K562 (cell line): Measurements from ENCODE around the gene GPR35. TPM values are rescaled to one million over a fixed set of nuclear protein-coding genes. Genes with fewer than 3 reads are reported as not detected.
A peak's percentile ranks its signal among the peaks of the same experiment; 100 is the strongest.

Source experiments
- BHLHE40 ChIP-seq: IDR thresholded peaks from 2 replicates; pipeline ENCODE4 v1.6.1; 2011; ENCODE audit warnings: low read length, improper control_type of control experiment
- CREM ChIP-seq: IDR thresholded peaks from 2 replicates; pipeline ENCODE4 v1.6.1; 2014; ENCODE audit warnings: antibody characterized with exemption, low read depth
- HEY1 ChIP-seq: fragments of 250-450 bp; sonication (Bioruptor Pico); IDR thresholded peaks from 2 replicates; pipeline ENCODE4 v1.5.0; 2020; ENCODE audit warnings: mild to moderate bottlenecking, moderate library complexity, borderline replicate concordance
- MXI1 ChIP-seq: IDR thresholded peaks from 2 replicates; pipeline ENCODE4 v1.6.1; 2011; ENCODE audit warnings: low read depth, mild to moderate bottlenecking, improper control_type of control experiment, low read length
- NFRKB ChIP-seq: fragments of 450-650 bp; IDR thresholded peaks from 2 replicates; pipeline ENCODE4 v1.6.1; 2016; ENCODE audit warnings: low read depth
- NFYB ChIP-seq: IDR thresholded peaks from 2 replicates; pipeline ENCODE4 v1.6.1; 2011; ENCODE audit warnings: mild to moderate bottlenecking, moderate library complexity; ENCODE audit not compliant: insufficient read length; ENCODE audit errors: extremely low read depth
- PHF20 ChIP-seq: fragments of 450-650 bp; IDR thresholded peaks from 2 replicates; pipeline ENCODE4 v1.6.1; 2018; ENCODE audit not compliant: partially characterized antibody
- PHF8 ChIP-seq: fragments of 200-600 bp; sonication (generic); IDR thresholded peaks from 2 replicates; pipeline ENCODE4 v1.6.1; 2012; ENCODE audit warnings: mixed run types, mild to moderate bottlenecking, inconsistent platforms, low read length, moderate library complexity, borderline replicate concordance
- POU5F1 ChIP-seq: fragments of 150-350 bp; IDR thresholded peaks from 2 replicates; pipeline ENCODE4 v1.6.1; 2014; ENCODE audit warnings: borderline replicate concordance, low read length, low read depth, mild to moderate bottlenecking; ENCODE audit not compliant: partially characterized antibody
- PPARD ChIP-seq: fragments of 250-450 bp; sonication (Bioruptor Pico); IDR thresholded peaks from 2 replicates; pipeline ENCODE4 v1.8.0; 2022; ENCODE audit warnings: inconsistent platforms, mild to moderate bottlenecking, moderate library complexity
- RBFOX2 ChIP-seq: fragments of 200-400 bp; formaldehyde crosslinking; IDR thresholded peaks from 2 replicates; pipeline ENCODE4 v1.6.1; 2017; ENCODE audit warnings: low read depth, mild to moderate bottlenecking, low read length, moderate library complexity
- RBM25 ChIP-seq: fragments of 200-400 bp; formaldehyde crosslinking; IDR thresholded peaks from 2 replicates; pipeline ENCODE4 v1.6.1; 2018; ENCODE audit warnings: low read length, low read depth, moderate library complexity; ENCODE audit not compliant: severe bottlenecking
- RCOR1 ChIP-seq, 2 experiments: IDR thresholded peaks; 2 replicates each; pipeline ENCODE4 v1.6.1; 2012; ENCODE audit warnings: low read depth in 2 of 2, low read length in 2 of 2, borderline replicate concordance in 1 of 2, improper control_type of control experiment in 1 of 2
- SMC3 ChIP-seq: conservative IDR thresholded peaks from 2 replicates; pipeline ENCODE4 v1.6.1; 2011; ENCODE audit warnings: low read depth, low read length, improper control_type of control experiment; ENCODE audit not compliant: insufficient read depth
- SRSF9 ChIP-seq: fragments of 200-400 bp; formaldehyde crosslinking; IDR thresholded peaks from 2 replicates; pipeline ENCODE4 v1.6.1; 2017; ENCODE audit warnings: low read depth, low read length, borderline replicate concordance
- TAL1 ChIP-seq: fragments of 450-650 bp; IDR thresholded peaks from 2 replicates; pipeline ENCODE4 v1.6.1; 2016; ENCODE audit warnings: mild to moderate bottlenecking
- TOE1 ChIP-seq, 2 experiments: fragments of 450-650 bp in 1 of 2; sonication (generic) in 1 of 2; formaldehyde crosslinking in 1 of 2; IDR thresholded peaks; 2 replicates each; pipeline versions ENCODE4 v1.7.1 to v1.8.0; 2016 to 2022; ENCODE audit warnings: borderline replicate concordance in 2 of 2, mild to moderate bottlenecking in 2 of 2, antibody characterized with exemption in 1 of 2, inconsistent platforms in 1 of 2, low read depth in 1 of 2, missing genetic modification reagents in 1 of 2, moderate library complexity in 1 of 2
- ZFP36 ChIP-seq: fragments of 150-350 bp; IDR thresholded peaks from 2 replicates; pipeline ENCODE4 v1.6.1; 2018; ENCODE audit warnings: low read length, low read depth; ENCODE audit not compliant: partially characterized antibody
- ZFX ChIP-seq: sonication (generic); formaldehyde crosslinking; IDR thresholded peaks from 2 replicates; pipeline ENCODE4 v1.8.0; 2022; ENCODE audit warnings: mild to moderate bottlenecking, missing genetic modification reagents, moderate library complexity
- ZKSCAN3 ChIP-seq: fragments of 250-450 bp; sonication (Bioruptor Pico); IDR thresholded peaks from 2 replicates; pipeline ENCODE4 v1.4.0; 2020
- ZNF384 ChIP-seq: IDR thresholded peaks from 2 replicates; pipeline ENCODE4 v1.6.1; 2012; ENCODE audit warnings: low read depth, low read length, improper control_type of control experiment
- ZNF764 ChIP-seq: fragments of 250-450 bp; sonication (Bioruptor Pico); IDR thresholded peaks from 2 replicates; pipeline ENCODE4 v1.4.0; 2020; ENCODE audit warnings: low read depth, mild to moderate bottlenecking, moderate library complexity
- polyA plus RNA-seq, 8 experiments: library from polyadenylated mRNA; depleted of rRNA in 4 of 8; stranded (reverse) in 5 of 8; unstranded in 3 of 8; fragments of >200 nt; fragmentation: Nextera tagmentation in 2 of 8; fragmentation: Illumina TruSeq in 1 of 8; extraction: Ambion mirVana in 2 of 8; extraction: Trizol in 1 of 8; gene quantifications; 2 replicates each; pipeline versions ENCODE4 v1.2.1 to v1.2.3, GENCODE V29; 2011 to 2014; ENCODE audit warnings: inconsistent platforms in 1 of 8, missing spikeins in 1 of 8
- total RNA-seq, 7 experiments: library from RNA; depleted of rRNA in 6 of 7; stranded (reverse); fragments of >200 nt in 6 of 7; fragmentation: Illumina TruSeq in 2 of 7; extraction: Trizol in 2 of 7; gene quantifications; 2 replicates each; pipeline versions ENCODE4 v1.2.1 to v1.2.3, GENCODE V29; 2011 to 2021; ENCODE audit warnings: low replicate concordance in 1 of 7
- TF ChIP-seq, protein P1 (sequence below): fragments of 250-450 bp; sonication (Bioruptor Pico); IDR thresholded peaks from 2 replicates; pipeline ENCODE4 v1.8.0; 2022; ENCODE audit warnings: moderate library complexity, mild to moderate bottlenecking, inconsistent platforms
- TF ChIP-seq, protein P2 (sequence below): fragments of 450-650 bp; IDR thresholded peaks from 2 replicates; pipeline ENCODE4 v1.6.1; 2014; ENCODE audit warnings: low read depth, mild to moderate bottlenecking, moderate library complexity, borderline replicate concordance
- TF ChIP-seq, protein P3 (sequence below): fragments of 450-650 bp; IDR thresholded peaks from 2 replicates; pipeline ENCODE4 v1.6.1; 2016; ENCODE audit warnings: low read depth, mild to moderate bottlenecking, moderate library complexity

The GPR35 gene
- total and polyA plus RNA-seq, 9 of the 15 experiments (the other 6 are each of a cell fraction or from before 2014, with no cell fraction given), result 0.04 to 0.50 (median 0.29) TPM; not detected in 3

DNA sequence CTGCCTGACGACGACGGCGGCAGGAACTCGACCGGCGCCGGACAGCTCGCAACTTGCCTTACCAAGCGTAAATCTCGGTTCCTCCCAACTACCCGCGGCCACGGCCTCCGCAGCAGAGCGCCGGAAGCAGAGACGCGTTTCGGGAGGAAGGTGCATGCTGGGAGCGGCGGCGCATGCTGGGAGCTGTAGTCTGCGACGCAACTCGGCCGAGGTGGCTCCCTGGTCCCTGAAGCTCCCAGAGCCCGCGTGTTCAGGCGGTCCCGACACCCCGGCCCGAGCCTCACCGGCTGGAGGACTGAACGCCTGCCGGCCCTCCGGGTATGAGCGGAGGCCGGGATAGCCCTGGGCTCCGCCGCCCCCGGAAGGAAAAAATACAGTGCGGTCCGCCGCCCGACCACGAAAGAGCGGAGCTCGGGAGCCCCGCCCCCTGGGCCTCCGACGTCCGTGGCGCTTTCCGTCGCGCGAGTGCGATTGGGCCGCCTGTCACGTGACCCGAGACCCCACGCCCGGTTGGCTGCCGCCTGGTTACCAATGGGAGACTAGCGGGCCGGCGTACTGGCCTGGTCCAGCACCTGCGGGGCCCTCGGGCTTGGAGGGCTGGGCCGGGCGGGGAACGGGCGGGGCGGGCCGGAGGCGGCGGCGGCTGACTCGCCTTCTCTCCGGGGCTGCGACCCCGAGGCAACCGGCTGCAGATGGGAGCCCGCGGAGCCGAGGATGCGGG is 38.9 kb upstream of the GPR35 start, which contains the start of gene CAPN10 (continued):
- TF ChIP-seq HEY1 (CRISPR knock-in tag) (no peak), TAL1 (no peak), ZNF764 (no peak), ZKSCAN3 (CRISPR knock-in tag) (no peak), SRSF9 (no peak), ZNF384 (no peak), NFYB (peak; percentile 58), RBM25 (no peak), MXI1 (no peak), PHF20 (no peak), PPARD (no peak), CREM (peak; percentile 92), POU5F1 (no peak), PHF8 (peak; percentile 87; the same call in 1 of the 2 replicates), TOE1 (IDR thresholded peaks at IDR 0.05; ENCODE audit: borderline replicate concordance) (peak; percentile 99), TOE1 (CRISPR knock-in tag; IDR thresholded peaks at IDR 0.05; ENCODE audit: borderline replicate concordance, low read depth) (no peak), RBFOX2 (peak; percentile 89), ZFX (CRISPR knock-in tag) (peak; percentile 83), SMC3 (no peak), NFRKB (no peak), ZFP36 (no peak), BHLHE40 (peak; percentile 32), RCOR1 (IDR thresholded peaks at IDR 0.05; ENCODE audit: borderline replicate concordance in 1 of 2, low read depth in 2 of 2, low read length in 2 of 2) (peak in 1 of 2 experiments; percentile 64; a peak in 2 of 4 replicates)
- TF ChIP-seq, protein P1, sequence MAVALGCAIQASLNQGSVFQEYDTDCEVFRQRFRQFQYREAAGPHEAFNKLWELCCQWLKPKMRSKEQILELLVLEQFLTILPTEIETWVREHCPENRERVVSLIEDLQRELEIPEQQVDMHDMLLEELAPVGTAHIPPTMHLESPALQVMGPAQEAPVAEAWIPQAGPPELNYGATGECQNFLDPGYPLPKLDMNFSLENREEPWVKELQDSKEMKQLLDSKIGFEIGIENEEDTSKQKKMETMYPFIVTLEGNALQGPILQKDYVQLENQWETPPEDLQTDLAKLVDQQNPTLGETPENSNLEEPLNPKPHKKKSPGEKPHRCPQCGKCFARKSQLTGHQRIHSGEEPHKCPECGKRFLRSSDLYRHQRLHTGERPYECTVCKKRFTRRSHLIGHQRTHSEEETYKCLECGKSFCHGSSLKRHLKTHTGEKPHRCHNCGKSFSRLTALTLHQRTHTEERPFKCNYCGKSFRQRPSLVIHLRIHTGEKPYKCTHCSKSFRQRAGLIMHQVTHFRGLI (CRISPR knock-in tag), result no peak
- TF ChIP-seq, protein P2, sequence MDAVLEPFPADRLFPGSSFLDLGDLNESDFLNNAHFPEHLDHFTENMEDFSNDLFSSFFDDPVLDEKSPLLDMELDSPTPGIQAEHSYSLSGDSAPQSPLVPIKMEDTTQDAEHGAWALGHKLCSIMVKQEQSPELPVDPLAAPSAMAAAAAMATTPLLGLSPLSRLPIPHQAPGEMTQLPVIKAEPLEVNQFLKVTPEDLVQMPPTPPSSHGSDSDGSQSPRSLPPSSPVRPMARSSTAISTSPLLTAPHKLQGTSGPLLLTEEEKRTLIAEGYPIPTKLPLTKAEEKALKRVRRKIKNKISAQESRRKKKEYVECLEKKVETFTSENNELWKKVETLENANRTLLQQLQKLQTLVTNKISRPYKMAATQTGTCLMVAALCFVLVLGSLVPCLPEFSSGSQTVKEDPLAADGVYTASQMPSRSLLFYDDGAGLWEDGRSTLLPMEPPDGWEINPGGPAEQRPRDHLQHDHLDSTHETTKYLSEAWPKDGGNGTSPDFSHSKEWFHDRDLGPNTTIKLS, result peak; percentile 86
- TF ChIP-seq, protein P3, sequence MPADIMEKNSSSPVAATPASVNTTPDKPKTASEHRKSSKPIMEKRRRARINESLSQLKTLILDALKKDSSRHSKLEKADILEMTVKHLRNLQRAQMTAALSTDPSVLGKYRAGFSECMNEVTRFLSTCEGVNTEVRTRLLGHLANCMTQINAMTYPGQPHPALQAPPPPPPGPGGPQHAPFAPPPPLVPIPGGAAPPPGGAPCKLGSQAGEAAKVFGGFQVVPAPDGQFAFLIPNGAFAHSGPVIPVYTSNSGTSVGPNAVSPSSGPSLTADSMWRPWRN, result no peak
